Cortex of kidney (tissue), 1 donor: ENCODE results near the gene LEAP2.
"Not testable (repeated sequence)": the region's sequence is repeated elsewhere in the genome, so short reads cannot be mapped to it uniquely, and the experiment has no call there.

Source experiments
- DNase-seq: peaks from one replicate; lab custom pipeline; 2025; lab: John Stamatoyannopoulos, UW

The LEAP2 gene

DNA sequence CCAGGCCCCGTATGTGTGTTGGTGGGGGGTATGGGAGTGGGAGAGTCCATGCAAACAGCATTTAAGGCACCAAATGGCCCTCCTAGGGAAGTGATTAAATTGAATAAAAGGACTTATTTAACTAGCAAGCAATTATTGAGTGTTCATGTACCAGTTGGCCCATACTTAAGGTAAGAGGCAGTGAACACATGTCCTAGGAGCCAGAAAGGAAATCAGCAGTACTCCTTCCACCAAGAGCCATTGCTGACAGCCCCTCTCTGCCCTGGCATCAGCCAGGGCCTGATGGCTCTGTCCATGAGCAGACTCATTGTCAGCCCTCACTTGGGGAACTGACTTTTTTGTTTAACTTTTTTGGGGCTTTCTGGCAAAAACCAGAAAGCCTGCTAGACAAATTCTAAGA, 32.6 kb upstream of the LEAP2 start:
- no peak for DNase-seq

DNA sequence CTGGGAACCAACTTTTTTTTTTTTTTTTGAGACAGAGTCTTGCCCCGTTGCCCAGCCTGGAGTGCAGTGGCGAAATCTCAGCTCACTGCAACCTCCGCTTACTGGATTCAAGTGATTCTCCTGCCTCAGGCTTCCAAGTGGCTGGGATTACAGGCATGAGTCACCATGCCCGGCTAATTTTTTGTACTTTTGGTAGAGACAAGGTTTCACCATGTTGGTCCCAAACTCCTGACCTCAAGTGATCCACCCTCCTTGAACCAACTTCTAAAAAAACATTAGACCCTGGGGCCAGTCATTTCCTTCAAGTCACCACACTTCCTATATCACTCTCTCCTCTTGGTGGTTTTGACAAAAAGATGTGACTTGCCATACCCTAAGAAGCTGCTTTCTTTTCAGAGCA, 32.2 kb upstream of the LEAP2 start:
- DNase-seq: no peak

DNA sequence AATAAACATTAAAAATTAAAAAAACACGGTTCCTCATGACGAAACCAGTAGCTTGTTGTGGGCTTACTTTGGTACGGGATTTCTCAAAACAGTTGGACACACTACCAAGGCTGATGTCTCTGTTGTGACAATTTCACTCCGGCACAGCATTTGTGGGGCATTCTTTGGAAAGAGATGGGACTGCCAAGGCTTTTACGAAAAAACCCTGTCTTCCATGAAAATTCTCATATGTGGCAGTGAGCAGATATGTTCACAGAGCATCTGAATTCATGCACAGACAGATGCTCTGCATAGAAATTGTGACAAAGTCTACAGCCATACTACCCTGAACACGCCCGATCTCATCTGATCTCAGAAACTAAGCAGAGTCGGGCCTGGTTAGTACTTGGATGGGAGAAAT, 25.2 kb upstream of the LEAP2 start:
- no peak for DNase-seq

DNA sequence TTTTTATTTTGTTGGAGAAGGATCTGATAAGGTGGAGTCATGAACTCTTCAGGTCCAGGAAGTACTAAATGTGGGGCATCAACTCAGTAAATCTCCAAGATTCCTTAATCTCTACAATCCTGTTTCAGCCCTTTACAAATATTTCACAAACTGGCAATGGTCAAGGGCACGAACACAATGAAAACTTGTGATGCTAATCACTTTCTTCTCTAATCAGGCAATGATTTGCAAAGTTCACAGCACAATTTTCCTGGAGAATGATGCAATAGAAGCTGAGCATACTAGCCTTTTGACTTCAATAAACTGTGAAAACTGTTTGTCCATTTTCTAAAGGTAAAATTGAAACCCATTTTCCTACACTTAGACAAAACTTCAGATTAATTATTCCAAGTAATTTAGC, 24.1 kb upstream of the LEAP2 start:
- DNase-seq: no peak

DNA sequence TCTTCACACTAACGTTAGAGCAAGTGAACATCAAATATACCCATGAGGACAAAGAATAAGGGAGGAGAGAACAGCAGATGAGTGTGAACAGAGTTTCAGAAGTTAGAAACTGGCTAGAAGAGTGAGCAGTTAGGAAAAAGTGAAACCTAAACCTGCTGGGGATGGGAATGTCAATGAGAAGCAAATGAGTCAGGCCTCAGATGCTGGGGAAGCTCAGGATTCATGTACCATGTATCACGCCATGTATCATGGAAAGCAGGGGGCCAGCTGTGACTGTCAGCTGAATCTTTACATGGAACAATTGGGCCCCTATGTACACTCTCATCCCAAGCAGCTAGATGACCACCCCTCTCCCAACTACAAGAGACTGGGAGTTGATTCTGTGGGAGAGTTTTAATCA, 23.4 kb upstream of the LEAP2 start:
- DNase-seq: no peak

DNA sequence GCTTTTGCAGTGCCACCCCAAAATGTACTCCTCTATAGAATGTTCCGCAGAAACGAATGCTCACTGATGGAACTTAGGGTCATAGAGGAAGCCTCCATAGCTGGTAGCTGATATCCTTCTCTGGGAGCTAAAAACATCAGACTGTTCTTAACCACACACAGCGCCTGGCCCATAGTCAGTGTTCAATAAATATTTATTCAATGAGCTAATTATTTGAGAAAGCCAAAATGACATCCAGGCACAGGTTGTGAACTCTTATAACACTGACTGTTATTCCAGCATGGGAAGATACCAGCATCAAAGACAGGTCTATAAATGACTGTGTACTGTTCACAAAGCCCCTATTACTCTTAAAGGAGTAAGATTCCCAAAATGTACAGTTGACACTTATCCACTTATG, 20.1 kb upstream of the LEAP2 start:
- no peak for DNase-seq

DNA sequence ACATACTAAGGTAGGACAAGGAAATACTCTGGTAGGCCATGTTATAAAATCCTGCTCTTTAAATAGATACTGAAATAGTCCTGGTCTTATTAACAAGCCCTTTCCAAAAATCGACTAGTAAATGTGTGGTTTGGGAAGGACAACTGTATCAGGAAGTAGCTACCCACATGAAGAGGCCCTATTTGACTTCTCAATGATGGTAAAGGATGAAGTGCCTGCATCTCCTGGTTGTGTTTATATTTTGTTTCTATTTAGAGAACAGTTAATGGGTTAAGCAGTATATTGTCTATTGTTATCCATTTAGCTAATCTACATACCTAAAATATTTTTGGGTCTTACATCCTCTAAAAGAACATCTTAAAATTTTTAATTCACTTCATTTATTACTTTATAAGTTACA, 19.7 kb upstream of the LEAP2 start:
- DNase-seq: no peak

DNA sequence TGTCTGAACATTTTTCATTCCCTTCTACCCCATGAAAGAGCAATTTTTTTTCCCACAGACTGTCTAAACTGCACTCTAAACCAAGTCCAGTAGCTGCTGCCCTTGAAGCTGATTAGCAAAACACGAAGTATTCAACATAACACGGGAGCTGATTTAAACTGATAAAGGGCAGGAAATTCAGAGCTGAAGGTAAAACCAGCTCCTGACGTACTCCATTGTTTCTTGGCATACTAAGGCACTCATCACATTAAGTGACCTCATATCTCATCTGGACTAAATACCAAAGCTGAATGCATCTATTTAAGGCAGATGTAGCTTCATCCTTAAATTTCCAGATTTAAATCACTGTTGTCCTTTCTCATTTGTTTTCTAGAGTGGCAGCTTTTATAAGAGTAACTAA, 19.2 kb upstream of the LEAP2 start:
- no peak for DNase-seq

DNA sequence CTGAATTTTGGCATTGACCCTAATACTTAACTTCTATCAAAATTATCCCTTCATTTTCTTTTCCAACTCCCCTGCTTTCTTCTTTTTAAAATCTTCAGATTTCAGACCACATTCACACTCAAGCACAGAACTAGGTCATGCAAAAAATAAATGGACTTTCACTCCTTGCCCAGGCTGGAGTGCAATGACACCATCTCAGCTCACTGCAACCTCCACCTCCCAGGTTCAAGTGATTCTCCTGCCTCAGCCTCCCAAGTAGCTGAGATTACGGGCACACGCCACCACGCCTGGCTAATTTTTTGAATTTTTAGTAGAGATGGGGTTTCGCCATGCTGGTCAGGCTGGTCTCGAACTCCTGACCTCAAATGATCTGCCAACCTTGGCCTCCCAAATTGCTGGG, 18.5 kb upstream of the LEAP2 start:
- not testable (repeated sequence) for DNase-seq

DNA sequence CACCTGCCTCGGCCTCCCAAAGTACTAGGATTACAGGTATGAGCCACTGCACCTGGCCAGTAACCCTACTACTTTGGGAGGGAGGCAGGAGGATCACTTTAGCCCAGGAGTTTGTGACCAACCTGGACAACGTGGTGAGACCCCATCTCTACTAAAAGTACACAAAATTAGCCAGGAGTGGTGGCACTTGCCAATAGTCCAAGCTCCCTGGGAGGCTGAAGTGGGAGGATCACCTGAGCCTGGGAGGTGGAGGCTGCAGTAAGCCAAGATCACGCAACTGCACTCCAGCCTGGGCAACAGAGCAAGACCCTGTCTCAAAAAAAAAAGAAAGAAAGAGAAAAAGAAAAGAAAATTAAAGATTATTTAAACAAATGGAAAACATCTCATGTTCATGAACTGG, 17.5 kb upstream of the LEAP2 start:
- no peak for DNase-seq

DNA sequence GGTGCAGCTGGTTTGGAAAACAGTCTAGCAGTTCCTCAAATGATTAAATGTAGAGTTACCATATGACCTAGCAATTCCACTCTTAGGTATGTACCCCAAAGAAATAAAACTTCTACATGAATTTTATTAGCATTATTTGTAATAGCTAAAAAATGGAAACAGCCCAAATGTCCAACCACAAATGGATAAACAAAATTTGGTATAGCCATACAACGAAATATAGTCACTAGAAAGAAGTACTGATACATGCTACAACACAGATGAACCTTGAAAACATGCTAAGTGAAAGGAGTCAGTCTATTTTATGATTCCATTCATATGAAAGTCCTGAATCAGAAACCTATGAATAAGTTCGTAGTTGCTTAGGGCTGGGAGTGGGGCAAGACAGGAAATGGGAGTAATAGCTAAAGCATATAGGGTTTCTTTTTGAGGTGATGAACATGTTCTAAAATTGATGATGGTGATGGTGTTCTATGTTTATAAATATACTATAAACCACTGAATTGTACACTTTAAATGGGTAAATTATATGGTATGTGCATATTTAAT, 13.5 kb upstream of the LEAP2 start:
- DNase-seq: no peak

DNA sequence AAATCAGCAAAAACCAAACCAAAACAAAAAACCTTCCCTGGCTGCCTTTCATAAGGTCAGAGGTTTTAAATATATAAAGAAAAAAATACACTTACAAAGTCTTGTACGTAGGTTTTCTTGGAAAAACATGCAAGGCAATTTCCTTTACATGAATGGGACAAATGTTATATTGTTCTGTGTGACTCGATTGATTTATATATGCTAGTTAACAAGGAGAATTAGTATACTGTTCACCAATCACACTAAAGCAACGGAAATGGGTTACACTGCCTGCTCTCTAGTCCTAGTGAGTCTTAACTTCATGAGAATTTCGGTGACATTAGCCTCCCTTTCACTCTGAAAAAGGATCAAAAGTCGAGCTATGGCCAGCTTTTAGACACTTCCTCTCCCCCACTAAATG, 12.7 kb upstream of the LEAP2 start:
- no peak for DNase-seq

DNA sequence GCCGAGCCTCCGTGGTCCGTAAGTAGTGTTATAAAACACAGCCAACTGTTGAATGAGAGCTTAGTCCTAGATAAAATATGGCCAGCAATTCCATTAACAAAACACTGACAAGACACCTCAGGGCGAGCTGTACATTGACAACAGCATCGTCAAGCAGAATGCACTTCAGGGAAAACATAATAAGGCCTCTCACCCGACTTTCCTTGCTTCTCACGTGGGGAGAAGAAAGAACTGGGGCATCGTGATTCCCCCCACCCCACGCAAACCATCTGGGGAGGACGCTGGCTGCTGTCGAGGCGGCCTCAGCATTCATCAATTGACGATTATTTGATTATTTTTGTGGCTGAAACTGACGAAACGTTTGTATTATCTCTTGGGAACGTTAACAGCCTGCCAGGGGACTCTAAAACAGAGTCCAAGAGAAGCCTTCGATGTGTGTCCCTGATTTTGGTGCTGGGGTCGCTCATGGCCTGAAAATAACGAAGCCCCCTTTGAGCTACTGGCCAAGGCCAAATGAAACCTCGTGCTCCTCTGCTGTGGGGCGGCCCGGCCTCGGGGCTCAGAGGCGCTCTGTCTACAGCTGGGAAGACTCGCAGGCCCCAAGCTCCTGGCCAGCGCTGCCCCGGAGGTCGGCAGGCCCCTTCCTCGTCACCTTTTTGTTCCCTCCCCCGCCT, 7.7 kb upstream of the LEAP2 start:
- DNase-seq: no peak

DNA sequence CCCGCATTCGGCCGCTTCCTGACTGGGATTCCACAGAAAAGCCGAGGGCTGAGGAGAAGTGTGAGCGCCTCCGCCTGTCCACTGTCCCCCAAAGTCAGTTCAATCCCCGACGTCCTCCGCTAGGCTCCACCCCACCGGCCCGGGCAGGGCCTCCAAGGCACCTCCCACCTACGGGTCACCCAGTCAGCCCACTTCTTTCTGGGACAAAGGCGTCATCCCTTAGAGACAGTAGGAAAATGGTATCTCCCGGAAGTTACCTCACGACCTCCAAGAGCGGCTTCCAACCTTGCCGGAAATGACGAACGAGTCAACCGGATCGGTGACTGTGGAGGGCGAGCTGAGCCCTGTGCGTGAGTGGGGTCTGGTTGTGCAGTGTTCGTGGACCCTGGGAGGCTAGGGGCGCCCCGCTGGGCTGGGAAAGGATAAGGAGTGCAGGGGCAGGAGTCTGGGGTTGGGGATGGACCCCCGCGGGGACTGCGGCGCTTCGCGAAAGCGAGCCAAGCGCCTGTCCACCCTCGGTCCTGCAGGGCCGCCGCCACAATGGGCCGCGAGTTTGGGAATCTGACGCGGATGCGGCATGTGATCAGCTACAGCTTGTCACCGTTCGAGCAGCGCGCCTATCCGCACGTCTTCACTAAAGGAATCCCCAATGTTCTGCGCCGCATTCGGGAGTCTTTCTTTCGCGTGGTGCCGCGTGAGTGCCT, 7.0 kb upstream of the LEAP2 start, which contains the start of the genes GDF9 and UQCRQ:
GDF9 (minus strand) TSS at position 128 of the 704 bp plus-strand sequence. CDS start 1,936 bp downstream, outside the sequence.
UQCRQ (plus strand) TSS at position 301 of the 704 bp plus-strand sequence; CDS start at position 541, 240 bp downstream.
- peak; percentile 60 for DNase-seq

DNA sequence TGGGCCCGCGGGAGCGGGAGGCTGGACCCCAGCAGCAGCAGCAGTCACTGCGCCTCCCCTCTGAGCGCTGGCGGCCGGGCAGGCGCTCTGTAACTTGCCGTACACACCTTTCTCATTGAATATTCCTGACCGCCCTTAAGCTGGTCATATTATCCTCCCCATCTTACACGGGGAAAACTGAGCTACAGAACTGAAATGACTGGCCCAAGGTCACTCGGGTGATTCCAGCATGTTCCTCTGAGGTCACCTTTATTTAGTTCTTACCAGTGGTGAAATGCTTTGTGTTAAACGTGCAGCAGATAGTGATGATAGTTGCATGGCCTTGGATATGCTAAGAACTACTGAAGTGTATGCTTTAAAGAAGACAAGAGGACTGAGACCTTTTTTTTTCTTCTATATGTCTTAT, 6.4 kb upstream of the LEAP2 start:
- DNase-seq: no peak

DNA sequence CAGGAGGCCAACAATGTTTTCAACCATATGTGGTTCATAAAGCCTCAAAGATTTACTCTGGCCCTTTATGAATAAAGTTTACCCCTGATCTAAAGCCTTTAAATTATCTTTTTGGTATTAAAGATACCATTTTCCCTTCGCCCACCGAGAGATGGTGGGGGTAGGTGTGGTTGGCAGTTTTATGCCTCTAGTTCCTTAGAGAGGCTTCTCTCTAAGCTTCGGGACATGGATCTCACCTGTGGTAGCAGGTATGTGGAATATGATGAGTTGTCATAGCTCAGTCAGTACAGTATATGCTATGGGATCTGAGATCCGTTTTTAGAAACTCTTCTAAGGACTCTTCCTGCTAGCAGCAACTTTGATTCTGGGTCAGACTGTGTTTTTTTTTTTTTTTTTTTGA, 4.7 kb upstream of the LEAP2 start:
- DNase-seq: no peak

DNA sequence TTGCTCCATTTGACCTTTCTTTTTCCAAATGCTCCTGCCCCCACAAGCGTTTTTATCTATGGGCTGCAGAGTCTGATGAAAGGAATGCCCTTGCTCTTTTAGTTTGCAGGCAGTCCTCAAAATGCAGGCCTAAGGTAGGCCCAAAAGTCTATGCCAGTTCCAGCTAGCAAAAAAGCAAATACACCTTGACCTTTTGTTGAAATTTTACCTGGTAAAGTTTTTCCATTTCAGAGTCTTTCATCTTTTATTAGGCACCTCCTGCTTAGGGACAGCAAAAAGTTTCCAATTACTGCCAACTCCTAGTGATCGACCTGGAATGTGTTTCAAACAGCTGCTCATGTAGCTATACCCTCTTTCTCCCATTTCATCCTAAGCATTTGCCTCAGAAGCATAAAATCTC, 2.7 kb upstream of the LEAP2 start:
- DNase-seq: no peak

DNA sequence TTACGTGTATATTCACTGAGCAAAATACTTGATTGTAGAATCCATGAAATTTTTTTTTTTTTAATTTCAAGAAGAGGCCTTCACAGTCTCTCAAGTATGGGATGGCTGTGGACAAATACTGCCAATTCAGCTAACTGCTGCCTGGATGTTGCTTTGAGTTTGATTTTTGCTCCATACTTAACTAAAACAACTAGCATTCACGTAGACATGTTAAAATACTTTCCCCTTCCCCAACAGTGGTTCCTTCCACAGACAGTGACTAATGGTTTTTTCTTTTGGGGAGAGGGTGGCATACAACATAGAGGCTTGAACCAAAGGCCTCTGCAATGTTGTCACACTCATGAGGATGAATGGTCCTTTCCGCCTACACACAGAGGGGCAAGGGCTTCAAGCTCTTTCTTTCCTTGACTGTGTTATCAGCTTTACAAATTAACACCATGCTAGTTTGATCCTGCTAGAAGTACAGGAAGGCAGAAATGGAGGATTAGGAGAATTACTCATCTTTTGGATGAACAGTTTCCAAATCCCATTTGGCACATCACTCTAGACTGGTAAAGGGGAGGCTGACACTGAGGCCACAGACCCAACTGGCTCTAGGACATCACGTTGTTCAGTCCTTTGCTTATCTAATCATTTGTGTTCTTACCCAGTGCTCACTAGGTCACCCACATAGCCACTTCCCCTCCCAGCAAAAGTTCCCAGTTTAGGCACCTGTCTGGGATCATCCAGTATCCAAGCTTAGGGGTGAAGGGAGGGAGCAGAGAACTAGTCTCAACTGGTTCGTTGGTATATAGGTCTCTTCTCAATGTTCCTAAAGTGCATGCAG, 1.8 kb upstream of the LEAP2 start:
- DNase-seq: no peak

DNA sequence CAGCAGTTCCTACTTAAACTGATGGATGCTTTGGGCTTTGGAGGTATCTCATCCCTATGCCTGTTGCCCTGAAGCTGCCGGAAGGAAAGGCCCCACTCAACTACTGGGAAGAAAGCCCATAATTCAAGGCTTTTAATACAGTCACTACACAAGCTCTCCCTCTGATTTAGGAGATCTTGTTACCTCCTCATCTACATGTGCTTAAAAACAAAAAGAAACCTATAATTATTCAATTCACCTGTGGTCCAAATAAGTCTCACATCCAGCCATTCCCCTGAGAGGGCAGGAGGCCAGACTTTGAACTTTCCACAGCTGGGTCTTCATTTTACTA, 715 bp upstream of the LEAP2 start:
- no peak for DNase-seq

DNA sequence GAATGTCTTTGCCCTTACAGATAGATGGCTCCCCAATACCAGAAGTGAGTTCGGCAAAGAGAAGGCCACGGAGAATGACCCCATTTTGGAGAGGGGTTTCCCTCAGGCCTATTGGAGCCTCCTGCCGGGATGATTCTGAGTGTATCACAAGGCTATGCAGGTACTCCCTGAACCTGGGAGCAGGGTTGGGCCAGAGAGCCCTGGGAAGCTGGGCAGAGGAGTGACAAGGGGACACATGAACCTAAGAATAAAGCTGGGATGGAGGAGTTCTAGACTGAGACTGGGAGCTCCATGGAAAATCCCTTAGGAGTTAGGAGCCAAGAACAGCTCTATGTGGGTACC, 433 bp downstream of the LEAP2 start:
- DNase-seq: no peak

DNA sequence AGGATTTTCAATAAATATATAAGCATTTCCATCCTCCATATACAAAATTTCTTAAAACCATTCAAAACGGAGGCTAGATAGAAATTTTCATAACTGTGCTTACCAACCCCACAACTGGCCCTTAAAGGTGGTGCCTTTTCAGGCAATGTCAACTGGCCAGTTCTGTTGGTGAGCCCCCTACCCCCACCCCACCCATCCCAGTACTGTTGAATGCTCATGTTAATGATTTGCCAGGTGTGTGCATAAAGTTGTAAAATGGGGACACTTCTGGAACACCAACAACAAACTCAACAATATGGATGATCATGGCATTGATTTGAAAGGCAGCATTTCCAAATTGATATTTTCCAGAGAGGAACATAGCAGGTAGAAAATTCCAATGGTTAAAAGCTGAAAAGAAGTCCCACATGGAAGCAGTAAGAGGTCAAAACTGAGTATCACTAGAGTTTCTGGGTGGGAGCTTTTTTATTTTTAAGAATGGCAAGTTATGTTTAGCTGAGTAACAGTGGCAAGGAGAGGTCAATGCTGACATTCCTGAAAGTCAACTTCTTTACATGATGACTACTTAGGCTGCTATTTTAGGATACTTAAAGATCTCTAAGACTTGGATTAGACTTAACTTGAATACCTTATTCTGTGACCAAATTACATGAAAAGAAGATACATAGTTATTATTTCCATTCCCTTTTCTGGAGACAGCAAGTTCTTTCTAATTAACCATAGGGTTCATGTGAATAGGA, 2.7 kb downstream of the LEAP2 start:
- no peak for DNase-seq

DNA sequence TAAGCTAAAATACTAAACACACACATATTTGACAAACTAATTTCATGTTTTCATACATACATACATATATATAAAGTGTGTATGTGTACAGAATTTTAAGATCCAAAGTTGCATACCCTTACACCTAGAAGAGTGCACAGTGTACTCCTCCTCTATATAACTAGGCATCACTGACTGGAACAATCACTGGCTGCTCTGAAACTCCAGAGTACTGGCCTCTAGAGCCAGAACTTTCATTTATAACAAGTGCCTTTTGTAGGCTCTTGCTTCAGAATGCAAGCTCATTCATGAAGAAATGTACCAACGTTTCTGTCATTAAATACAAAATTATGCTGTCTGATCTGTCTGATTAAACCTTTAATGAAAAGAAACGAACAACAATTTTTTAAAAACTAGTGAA, 4.0 kb downstream of the LEAP2 start:
- no peak for DNase-seq
